ENCODE data around the gene LYZL4.
A peak's percentile ranks its signal among the peaks of the same experiment; 100 is the strongest.

LYZL4 gene

GRCh38 chr3:42439261-42440115, 29.1 kb upstream of the LYZL4 start:
- H3K4me1 Mint-ChIP-seq = peaks cover 3% of the 10 kb centered on the region
- DNase-seq (ENCODE audit: low spot score in 2 of 2) = no peak
- H3K9me3 Mint-ChIP-seq = peaks cover 2% of the 10 kb centered on the region
- H3K36me3 Mint-ChIP-seq = no peaks in the 10 kb centered on the region
- ATAC-seq (ENCODE audit: low read depth) = no peak
- H3K27me3 Mint-ChIP-seq = peaks cover 4% of the 10 kb centered on the region
- no peak overlapping the region for H3K27ac Mint-ChIP-seq
- no peak overlapping the region for H3K4me3 Mint-ChIP-seq

GRCh38 chr3:42438758-42439157, 28.3 kb upstream of the LYZL4 start:
- Mint-ChIP-seq H3K27me3 (peaks cover 6% of the 10 kb centered on the region), H3K9me3 (peaks cover 2% of the 10 kb centered on the region), H3K4me3 (no peak overlapping the region), H3K36me3 (no peaks in the 10 kb centered on the region), H3K27ac (no peak overlapping the region), H3K4me1 (peaks cover 3% of the 10 kb centered on the region)
- ATAC-seq (ENCODE audit: low read depth) (no peak), DNase-seq (ENCODE audit: low spot score in 2 of 2) (no peak)

GRCh38 chr3:42438193-42438592, 27.8 kb upstream of the LYZL4 start:
- H3K4me1 Mint-ChIP-seq = peaks cover 3% of the 10 kb centered on the region
- peak; percentile 35 for ATAC-seq (ENCODE audit: low read depth)
- H3K4me3 Mint-ChIP-seq = no peak overlapping the region
- DNase-seq (ENCODE audit: low spot score in 2 of 2) = no peak
- peaks cover 4% of the 10 kb centered on the region for H3K9me3 Mint-ChIP-seq
- no peaks in the 10 kb centered on the region for H3K36me3 Mint-ChIP-seq
- no peak overlapping the region for H3K27ac Mint-ChIP-seq
- peaks cover 5% of the 10 kb centered on the region for H3K27me3 Mint-ChIP-seq

GRCh38 chr3:42434777-42435380, 24.5 kb upstream of the LYZL4 start:
- H3K9me3 Mint-ChIP-seq = peaks cover 9% of the 10 kb centered on the region
- H3K4me1 Mint-ChIP-seq = peaks cover 3% of the 10 kb centered on the region
- no peaks in the 10 kb centered on the region for H3K36me3 Mint-ChIP-seq
- H3K27ac Mint-ChIP-seq = no peak overlapping the region
- ATAC-seq (ENCODE audit: low read depth) (no peak), DNase-seq (ENCODE audit: low spot score in 2 of 2) (no peak)
- H3K27me3 Mint-ChIP-seq = peaks cover 12% of the 10 kb centered on the region
- no peak overlapping the region for H3K4me3 Mint-ChIP-seq

GRCh38 chr3:42432485-42432884, 22.1 kb upstream of the LYZL4 start:
- H3K4me1 Mint-ChIP-seq = no peaks in the 10 kb centered on the region
- H3K27me3 Mint-ChIP-seq = peaks cover 14% of the 10 kb centered on the region
- no peak overlapping the region for H3K27ac Mint-ChIP-seq
- no peak overlapping the region for H3K4me3 Mint-ChIP-seq
- ATAC-seq (ENCODE audit: low read depth) (no peak), DNase-seq (ENCODE audit: low spot score in 2 of 2) (no peak)
- no peaks in the 10 kb centered on the region for H3K36me3 Mint-ChIP-seq
- H3K9me3 Mint-ChIP-seq = peaks cover 9% of the 10 kb centered on the region

- Mint-ChIP-seq H3K9me3 (peaks cover 6% of the 10 kb centered on the region), H3K27ac (no peak overlapping the region), H3K36me3 (no peaks in the 10 kb centered on the region), H3K4me3 (no peak overlapping the region), H3K27me3 (peaks cover 17% of the 10 kb centered on the region), H3K4me1 (no peaks in the 10 kb centered on the region)
- DNase-seq (ENCODE audit: low spot score in 2 of 2) (no peak), ATAC-seq (ENCODE audit: low read depth) (no peak)
Measured at GRCh38 chr3:42430781-42431532, 20.5 kb upstream of the LYZL4 start.

- Mint-ChIP-seq H3K4me3 (no peak overlapping the region), H3K4me1 (no peaks in the 10 kb centered on the region), H3K27me3 (peaks cover 14% of the 10 kb centered on the region), H3K27ac (no peak overlapping the region), H3K36me3 (no peaks in the 10 kb centered on the region), H3K9me3 (peaks cover 6% of the 10 kb centered on the region)
- ATAC-seq (ENCODE audit: low read depth) = no peak
- DNase-seq (ENCODE audit: low spot score in 2 of 2) = no peak
Measured at GRCh38 chr3:42428830-42429229, 18.4 kb upstream of the LYZL4 start.

GRCh38 chr3:42425736-42426407, 15.5 kb upstream of the LYZL4 start:
- ATAC-seq (ENCODE audit: low read depth) (no peak), DNase-seq (ENCODE audit: low spot score in 2 of 2) (no peak)
- Mint-ChIP-seq H3K4me3 (no peak overlapping the region), H3K27me3 (peaks cover 5% of the 10 kb centered on the region), H3K36me3 (no peaks in the 10 kb centered on the region), H3K27ac (no peak overlapping the region), H3K4me1 (no peaks in the 10 kb centered on the region), H3K9me3 (no peaks in the 10 kb centered on the region)

- DNase-seq (ENCODE audit: low spot score in 2 of 2) = no peak
- no peak overlapping the region for H3K4me3 Mint-ChIP-seq
- no peak overlapping the region for H3K27ac Mint-ChIP-seq
- no peaks in the 10 kb centered on the region for H3K9me3 Mint-ChIP-seq
- no peaks in the 10 kb centered on the region for H3K4me1 Mint-ChIP-seq
- H3K27me3 Mint-ChIP-seq = peaks cover 6% of the 10 kb centered on the region
- H3K36me3 Mint-ChIP-seq = no peaks in the 10 kb centered on the region
- no peak for ATAC-seq (ENCODE audit: low read depth)
Measured at GRCh38 chr3:42424911-42425310, 14.5 kb upstream of the LYZL4 start.

GRCh38 chr3:42421818-42422796, 11.7 kb upstream of the LYZL4 start:
- DNase-seq (ENCODE audit: low spot score in 2 of 2) (no peak), ATAC-seq (ENCODE audit: low read depth) (no peak)
- Mint-ChIP-seq H3K27me3 (peaks cover 1% of the 10 kb centered on the region), H3K9me3 (no peaks in the 10 kb centered on the region), H3K36me3 (no peaks in the 10 kb centered on the region), H3K27ac (no peak overlapping the region), H3K4me3 (no peak overlapping the region), H3K4me1 (no peaks in the 10 kb centered on the region)

- H3K4me3 Mint-ChIP-seq = no peak overlapping the region
- no peaks in the 10 kb centered on the region for H3K9me3 Mint-ChIP-seq
- H3K27me3 Mint-ChIP-seq = peaks cover 8% of the 10 kb centered on the region
- DNase-seq (ENCODE audit: low spot score in 2 of 2) (no peak), ATAC-seq (ENCODE audit: low read depth) (no peak)
- H3K36me3 Mint-ChIP-seq = no peaks in the 10 kb centered on the region
- no peak overlapping the region for H3K27ac Mint-ChIP-seq
- no peaks in the 10 kb centered on the region for H3K4me1 Mint-ChIP-seq
Measured at GRCh38 chr3:42419563-42419962, 9.2 kb upstream of the LYZL4 start.

- Mint-ChIP-seq H3K27ac (no peak overlapping the region), H3K9me3 (no peaks in the 10 kb centered on the region), H3K36me3 (no peaks in the 10 kb centered on the region), H3K27me3 (peaks cover 29% of the 10 kb centered on the region), H3K4me3 (no peak overlapping the region), H3K4me1 (no peaks in the 10 kb centered on the region)
- no peak for DNase-seq (ENCODE audit: low spot score in 2 of 2)
- no peak for ATAC-seq (ENCODE audit: low read depth)
Measured at GRCh38 chr3:42412526-42413155, 2.2 kb upstream of the LYZL4 start.

GRCh38 chr3:42411429-42411828, 1.0 kb upstream of the LYZL4 start:
- Mint-ChIP-seq H3K36me3 (no peaks in the 10 kb centered on the region), H3K4me3 (no peak overlapping the region), H3K4me1 (no peaks in the 10 kb centered on the region), H3K27me3 (peaks cover 31% of the 10 kb centered on the region), H3K27ac (no peak overlapping the region), H3K9me3 (no peaks in the 10 kb centered on the region)
- DNase-seq (ENCODE audit: low spot score in 2 of 2) (no peak), ATAC-seq (ENCODE audit: low read depth) (no peak)

Measured in memory B cell (primary cell).